DMS 273 treated with DMSO at 0.1 percent for 48 hours (cell line): ENCODE data around the gene FAM13A.

Source experiments
- DNase-seq: peaks from one replicate; lab custom pipeline; 2025; lab: John Stamatoyannopoulos, UW

Gene FAM13A

DNA sequence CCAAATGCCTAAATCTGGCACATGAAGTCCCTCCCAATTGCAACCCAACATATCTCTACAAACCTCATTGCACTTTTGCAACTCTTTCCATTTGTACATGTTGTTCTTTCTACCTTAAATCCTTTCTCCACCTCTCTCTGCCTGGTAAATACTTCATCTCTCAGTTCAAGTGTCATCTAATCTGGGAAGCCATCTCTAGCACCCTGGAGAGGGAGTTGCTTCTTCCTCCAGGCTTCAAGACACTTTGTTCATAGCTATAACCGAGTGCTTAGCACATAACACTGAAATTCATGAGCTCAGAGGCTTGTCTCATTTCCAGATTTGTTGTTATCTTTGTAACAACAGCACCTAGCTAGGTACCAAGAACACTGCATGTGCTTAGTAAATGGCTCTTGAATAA, 244.6 kb downstream of the FAM13A start:
- no peak for DNase-seq

DNA sequence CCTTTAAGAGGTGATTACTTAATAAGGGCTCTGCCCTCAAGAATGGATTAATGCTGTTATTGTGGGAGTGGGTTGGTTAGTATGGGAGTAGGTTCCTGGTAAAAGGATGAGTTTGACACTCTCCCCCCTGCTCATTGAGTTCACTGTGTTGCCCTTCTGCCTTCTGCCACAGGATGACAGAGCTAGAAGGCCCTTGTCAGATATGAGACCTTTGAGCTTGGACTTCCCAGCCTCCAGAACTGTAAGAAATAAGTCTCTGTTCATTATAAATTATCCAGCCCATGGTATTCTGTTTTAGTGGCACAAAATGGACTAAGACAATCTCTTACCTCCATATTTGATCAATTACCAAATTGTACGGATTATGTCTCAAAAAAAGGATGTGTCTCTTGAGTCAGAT, 245.1 kb downstream of the FAM13A start:
- no peak for DNase-seq

DNA sequence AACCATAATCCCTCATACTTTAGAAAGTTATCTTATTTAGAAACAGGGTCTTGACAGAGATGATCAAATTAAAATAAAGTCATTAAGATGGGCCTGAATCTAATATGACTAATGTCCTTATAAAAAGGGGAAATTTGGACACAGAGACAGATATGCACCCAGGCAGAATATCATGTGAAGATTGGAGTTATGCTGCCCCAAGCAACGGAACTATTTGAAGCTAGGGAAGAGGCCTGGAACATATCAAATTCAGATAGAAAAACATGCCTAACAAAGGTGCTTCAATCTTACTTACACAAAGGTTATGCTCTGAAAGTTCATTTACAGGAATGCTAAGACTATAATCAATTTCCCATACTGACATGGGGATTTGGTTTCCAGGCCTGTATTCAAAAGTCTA, 246.7 kb downstream of the FAM13A start:
- DNase-seq: no peak

DNA sequence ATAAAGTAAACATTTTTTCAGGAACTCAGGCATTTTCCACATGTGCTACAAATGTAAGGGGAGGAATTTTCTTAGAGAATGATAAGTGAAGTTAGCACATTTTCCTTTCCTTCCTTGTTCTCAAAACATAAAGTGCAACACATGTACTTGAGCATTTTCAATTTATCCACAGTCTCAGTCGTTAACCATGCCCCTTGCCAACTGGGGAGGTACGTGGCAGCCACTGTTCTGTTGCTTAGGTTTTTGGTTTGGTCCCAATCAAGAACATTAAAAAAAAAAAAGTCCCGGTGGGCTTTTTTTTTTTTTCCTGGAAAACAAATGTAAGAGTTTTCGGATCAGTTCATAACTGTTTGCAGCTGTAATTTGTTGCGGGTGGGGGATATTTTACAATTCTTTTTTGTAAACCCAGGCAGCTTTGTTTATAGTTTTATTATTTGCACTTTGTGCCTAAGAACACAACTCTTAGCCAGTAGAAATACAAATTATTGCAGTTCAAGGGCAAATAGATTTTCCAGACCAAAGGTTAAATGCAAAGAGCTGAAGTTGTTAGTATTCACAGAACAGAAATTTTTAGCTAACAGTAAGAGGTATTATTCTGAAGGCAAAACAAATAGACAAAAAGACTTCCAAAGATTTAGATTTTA, 247.3 kb downstream of the FAM13A start:
- DNase-seq: no peak

DNA sequence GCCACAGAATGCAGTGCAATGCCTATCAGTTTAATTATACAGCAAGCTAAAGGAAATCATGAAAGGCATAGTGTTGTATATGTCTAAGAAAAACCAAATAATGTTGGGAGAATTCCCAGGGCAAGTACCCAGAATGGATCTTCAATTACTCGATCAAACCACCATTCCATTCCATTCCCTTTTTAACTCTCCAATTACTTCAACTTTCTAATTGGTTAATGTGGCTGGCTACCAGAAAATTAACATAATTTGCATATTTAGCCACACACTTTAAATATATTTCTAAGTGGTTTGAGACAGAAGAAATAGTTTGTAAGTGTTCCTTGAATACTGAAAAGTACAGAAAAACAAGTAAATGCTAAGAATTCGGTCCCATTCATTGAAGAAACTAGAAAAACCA, 247.9 kb downstream of the FAM13A start:
- no peak for DNase-seq

DNA sequence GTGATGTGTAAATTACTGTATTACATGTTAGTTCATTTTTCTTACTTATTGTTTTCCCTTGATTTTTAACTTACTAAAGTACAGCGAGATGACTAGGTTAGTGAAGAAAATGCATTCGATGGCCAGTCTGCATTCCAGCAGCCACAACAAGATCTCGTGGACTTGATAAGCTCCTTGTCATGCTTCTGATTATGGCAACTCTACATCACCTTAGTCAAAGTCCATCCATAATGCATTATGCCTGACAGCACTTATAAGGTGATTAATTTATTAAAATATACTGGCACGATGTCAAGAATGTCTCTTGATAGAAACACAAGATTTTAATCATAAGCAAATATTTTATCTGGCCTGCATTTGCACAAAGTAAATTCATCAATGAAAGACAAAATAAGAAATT, 249.5 kb downstream of the FAM13A start:
- no peak for DNase-seq

DNA sequence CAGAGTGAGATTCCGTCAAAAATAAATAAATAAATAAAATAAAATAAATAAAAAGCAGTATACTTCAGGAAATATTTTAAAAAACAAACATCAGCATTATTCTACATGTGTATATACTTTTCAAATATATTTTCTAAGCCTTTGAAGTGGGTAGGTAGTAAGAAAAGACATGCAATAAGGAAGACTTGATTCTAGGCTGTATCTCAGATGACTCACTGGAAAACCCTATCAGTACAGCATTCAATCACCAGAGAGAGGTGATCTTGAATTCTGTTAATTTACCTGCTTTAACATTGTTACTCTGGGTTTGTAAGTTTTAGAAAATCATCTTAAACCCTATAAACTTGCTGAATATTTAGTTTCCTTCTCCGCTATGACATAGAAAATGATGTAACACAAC, 252.8 kb downstream of the FAM13A start:
- DNase-seq: no peak

DNA sequence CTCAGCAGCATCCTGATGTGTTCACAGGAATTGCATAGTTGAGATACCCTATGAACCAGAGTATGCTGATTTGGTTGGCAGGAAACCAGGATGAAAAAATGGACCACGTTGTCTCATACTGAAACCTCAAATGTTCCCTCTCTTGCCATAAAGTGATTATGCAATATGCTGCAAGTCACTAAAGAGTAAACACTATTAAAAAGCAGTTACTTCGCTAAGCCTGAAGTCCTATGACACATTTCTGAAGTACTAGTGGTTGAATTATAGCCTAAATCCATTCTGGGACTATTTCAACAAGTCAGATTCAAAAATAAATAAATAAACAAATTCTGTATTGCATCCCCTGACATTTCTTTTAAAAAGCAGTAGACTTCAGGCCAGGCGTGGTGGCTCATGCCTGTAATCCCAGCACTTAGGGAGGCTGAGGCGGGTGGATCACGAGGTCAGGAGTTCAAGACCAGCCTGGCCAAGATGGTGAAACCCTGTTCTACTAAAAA, 253.3 kb downstream of the FAM13A start:
- DNase-seq: no peak

DNA sequence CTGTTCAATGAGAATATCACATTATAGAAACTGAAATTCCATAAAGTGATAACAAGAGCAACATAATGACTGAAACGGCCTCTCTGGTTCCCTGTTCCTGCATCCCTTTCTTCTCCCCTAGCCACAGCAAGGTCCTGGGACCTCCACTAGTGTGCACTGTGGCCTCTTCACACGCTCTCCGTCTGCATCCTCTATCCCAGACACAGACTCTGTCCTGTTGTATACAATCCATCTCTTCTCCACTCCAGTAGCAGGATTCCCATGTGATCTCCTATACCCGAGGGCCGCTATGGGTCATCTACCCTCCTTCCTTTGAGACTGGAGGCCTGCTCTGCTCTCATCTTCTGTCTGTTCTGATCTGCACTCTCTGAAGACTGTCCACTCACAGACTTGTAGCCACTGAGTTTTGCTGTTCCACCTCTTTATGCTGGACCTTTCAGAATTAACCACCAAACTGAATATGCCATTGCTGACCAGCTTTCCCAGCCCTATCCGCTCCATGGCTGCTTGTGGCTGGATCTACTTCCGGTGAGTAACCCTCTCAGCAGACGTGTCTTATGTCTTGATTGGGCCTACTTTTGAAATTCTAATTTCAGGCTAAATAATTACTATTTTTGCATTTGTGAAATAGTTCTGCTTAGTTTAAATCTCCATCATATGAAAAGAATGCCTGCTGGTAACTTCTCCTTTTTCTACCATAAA, 254.2 kb downstream of the FAM13A start:
- no peak for DNase-seq

DNA sequence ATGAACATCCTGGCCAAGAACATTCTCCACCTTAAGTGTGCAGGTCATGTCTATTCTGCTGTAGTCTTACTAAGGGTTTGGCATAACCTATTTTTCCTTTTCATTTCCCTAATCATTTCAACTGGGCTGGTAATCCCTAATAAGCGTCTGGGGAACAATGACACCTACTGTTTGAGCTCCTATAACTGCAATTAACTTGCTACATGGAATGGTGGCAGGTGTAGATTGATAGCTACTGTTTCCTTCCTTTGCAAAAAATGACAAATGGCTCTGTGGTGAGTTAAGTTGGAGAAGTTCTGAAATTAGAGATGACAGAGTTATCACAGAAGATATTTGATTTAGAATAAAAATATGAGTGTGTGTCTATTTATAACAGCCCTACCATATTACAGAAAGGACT, 254.8 kb downstream of the FAM13A start:
- no peak for DNase-seq

DNA sequence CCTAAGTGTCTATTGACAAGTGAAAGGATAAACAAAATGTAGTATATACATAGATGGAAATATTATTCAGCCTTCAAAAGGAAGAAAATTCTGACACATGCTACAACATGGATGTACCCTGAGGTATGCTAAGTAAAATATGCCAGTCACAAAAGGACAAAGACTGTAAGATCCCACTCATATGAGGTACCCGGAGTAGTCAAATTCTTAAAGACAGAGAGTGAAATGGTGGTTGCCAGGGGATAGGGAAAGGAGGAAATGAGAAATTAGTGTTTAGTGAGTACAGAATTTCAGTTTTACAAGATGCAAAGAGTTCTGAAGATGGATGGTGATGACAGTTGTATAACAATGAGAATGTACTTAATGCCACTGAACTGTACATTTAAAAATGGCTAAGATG, 257.1 kb downstream of the FAM13A start:
- no peak for DNase-seq

DNA sequence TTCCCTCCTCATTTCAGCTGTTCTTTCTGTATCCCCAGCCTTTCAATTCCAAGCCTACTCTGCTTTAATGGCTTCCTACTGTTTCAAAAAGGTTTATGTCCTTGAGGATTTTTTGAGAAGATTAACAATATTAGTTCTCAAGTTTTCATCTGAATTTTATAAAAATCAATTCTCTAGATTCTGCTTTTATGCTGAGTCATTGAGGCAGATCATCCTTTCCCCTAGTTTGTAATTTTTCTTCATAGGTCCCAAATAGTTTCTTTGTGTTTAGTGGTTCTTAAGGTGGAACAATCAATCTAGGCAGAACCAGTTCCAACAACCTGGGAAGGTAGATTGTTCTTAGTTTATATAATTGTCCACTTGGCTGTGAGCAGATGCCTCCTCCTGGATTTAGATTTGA, 259.3 kb downstream of the FAM13A start:
- no peak for DNase-seq

DNA sequence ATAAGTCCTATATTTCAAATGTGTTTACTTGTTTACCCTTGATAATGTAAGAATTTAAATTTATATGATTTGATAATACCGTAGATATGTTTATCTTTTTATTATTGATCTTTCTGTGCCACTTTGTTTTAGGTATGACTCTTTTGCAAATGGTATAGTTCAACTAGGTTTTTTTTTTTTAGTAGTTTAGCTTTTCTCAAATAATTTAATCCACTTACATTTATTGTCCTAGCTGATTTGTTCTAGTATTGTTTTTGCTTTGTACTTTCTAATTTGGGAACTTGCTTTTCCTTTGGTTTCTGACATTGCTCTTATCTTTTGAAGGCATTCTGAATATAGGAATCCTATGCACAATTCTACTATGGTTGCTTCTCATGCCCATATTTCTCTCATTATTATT, 260.4 kb downstream of the FAM13A start:
- no peak for DNase-seq

DNA sequence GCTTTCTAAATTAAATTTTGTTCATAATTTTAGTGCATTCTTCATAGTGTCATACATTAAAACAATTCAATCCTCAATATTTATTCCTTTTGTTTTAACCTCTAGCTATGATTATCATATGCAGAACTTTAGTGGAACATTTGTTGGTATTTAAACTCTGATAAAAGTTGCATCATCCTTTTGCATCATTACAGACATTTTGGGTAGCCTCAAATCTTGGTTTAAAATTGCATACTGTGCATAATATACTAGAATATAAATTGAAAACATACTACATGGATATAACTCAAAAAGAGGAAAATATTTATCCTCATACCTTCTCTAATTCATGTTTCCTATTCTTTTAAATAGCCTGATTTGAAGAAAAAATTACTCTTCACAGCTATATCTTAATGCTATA, 262.0 kb downstream of the FAM13A start:
- DNase-seq: no peak

DNA sequence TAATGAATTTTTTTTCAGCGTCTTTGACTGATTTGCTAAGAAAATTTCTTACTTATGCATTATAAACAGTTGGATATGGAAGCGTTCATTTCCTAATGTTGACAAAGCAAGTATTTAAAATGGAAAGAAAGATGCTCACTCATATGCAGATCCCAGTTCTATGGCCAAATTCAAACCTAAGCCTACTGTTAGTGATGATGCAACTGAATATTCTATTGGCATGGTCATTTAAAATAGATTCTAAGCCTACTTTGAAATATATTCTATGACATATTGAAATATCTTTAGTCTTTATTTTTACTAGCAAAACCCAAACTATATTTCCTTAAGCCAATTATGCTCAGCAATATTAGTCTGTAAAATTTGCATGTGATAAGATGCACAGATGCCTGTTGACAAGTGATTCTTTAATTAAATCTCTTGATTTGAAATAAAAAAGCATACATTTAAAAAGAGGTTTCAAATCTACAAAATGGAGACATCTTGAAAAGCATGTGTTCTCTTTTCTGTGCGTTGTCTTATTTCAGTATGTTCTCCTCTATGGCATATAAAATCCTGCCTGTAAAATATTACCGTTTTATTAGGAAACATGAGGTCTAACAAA, 262.8 kb downstream of the FAM13A start:
- no peak for DNase-seq

DNA sequence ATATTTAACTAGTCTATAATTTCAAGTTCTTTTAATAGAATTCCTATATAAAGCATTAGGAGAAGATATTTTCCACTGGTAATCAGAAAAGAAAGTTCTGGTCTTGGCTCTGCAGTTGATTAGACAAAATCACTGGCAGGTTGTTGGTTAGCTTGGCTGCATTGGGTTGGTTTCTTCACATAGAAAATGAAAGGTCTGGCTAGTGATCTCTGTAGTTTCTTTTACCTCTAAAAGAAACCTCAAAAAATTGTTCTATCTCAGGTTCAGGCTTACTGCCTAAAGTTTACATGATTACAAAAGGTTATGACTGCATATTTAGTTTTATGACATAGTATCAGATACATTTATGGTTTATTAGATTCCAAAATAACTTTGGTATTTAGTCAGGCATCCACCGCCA, 263.5 kb downstream of the FAM13A start:
- DNase-seq: no peak

DNA sequence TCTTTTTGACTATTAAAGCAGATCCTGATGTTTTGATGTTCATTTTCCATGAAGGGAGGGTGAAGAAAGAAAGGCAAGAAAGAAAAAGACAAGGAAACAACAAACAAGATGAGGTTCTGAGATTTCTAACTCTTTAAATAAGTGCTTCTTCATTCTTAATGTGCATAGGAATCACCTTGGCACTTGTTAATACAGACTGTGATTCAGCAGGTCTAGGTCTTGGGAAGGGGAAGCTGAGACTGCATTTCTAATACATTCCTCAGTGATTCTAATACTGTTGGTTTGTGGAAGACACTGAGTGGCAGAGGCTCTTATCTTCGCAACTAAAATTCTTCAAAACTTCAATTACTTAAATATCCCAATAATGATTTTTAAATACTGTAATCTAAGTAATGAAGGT, 264.2 kb downstream of the FAM13A start:
- no peak for DNase-seq

DNA sequence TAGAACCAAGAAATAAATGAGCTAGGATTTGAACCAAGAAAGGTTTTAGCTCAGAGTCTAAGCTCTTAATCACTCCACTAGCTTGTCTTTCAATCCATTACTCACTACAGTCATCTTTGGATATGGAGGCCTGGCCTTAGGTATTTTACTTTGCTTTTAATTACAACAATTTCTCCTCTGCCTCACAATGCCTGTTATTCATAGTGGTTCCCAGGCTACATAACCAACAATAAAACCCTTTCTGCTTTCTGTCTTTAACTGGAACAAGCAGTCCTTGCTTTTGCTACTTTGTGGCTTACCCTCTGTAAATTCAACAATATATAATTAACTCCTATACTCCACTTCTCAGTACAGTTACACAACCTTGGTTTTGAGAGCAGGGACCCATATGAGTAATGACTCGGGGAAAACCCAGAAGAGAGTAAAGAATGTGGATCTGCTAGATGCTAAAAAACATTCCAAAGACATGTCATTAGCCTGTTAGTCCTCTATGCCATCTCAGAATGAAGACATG, 264.7 kb downstream of the FAM13A start:
- no peak for DNase-seq

DNA sequence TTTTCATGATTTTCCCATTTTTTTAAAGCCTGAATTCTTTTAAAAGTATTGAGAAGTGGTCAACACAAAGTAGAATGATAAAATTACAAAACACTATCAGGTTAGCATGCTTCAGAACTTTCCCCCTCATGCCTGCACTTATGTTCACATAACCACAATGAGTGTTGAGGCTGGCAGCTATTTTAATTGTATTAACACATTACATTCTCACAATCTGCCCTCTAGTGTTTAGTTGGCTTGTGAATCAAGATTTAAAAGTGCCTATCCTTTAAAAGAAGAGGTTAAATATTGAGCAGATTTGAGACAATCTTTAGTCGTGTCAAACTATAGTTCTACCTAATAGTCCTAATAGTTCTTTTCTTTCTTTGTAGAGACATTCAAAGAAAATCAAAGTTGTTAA, 265.7 kb downstream of the FAM13A start:
- no peak for DNase-seq

DNA sequence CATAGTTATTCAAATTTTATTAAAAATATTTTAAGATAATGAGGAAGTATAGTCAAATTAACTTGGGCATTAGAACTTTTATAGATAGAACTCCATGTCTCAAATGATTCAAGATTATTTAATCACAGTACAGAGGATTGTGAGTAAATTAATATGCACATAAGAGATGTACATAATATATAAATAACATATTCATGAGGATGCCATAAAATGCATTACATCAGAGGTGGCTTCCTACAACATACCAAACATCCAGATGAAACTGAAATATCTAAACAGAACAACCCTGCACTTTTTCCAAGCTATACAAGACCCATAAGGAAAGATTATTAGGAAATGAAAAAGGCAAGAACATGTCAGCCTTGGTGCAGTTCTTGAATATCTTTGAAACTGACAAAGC, 268.1 kb downstream of the FAM13A start:
- no peak for DNase-seq

DNA sequence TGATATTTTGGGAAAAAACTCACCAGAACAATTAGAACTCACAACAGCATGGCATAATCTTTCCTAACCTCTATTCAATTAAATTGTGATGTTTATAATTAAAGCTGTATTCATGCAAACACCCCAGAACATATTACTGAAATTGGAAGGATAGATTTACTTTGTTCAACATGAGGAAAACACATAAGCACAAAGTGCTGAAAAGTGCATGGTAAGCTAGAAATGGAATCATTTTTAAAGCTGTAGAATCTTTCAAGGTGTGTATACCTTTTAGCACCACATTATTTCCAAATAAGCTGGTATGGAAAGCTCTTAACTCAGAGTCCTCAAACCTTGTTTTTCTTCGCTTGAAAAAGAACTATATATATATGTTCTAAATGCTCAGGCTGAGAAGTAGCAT, 268.6 kb downstream of the FAM13A start:
- DNase-seq: no peak

DNA sequence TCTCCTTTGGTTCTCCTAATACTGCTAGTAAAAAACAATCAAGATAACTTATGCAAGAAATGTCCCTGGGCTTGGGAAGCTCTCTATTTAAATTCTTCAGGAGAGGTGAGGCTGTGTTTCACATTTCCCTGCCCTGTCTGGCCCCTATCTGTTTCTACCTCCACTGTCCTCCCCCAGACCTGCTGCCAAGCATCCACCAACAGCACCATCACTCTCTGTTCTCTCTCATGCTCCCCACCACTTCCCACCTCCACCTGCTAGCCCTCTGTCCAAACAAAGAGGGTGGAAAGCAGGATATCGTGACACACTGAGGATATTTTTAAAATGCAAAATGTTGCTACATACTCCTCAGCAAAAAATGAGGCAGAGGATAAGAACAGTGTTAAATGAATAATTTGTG, 271.0 kb downstream of the FAM13A start:
- DNase-seq: no peak

DNA sequence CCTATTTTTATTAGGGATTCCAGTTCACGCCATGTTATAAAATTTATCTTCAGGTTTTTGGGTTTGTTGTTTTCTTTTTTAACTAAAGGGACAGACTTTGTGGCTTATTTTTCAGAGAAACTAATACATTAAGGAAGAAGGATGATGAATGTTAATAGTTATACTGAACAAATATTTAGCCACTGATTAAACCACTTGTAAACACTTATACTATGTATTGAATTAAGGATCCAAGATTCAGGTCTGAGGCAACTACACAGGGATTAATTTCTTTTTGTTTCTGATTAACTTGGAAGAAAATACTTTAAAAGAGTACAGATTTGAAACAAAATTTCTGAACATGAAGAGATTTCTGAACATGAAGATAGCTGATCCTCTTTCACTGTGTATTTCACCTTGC, 276.6 kb downstream of the FAM13A start:
- DNase-seq: no peak
